Upper lobe of left lung (tissue), 4 donors: Measurements from ENCODE around the gene ACBD6.

Experiments used
- EP300 ChIP-seq, 4 donors: sonication (generic); formaldehyde crosslinking; IDR thresholded peaks; one replicate each; pipeline ENCODE4 v1.5.1; 2017; ENCODE audit warnings: antibody characterized with exemption in 4 of 4, control low read depth in 2 of 4
- POLR2AphosphoS5 ChIP-seq, 2 donors: sonication (generic); formaldehyde crosslinking; IDR thresholded peaks; one replicate each; pipeline ENCODE4 v1.5.1; 2017; ENCODE audit warnings: antibody characterized with exemption in 2 of 2

DNA sequence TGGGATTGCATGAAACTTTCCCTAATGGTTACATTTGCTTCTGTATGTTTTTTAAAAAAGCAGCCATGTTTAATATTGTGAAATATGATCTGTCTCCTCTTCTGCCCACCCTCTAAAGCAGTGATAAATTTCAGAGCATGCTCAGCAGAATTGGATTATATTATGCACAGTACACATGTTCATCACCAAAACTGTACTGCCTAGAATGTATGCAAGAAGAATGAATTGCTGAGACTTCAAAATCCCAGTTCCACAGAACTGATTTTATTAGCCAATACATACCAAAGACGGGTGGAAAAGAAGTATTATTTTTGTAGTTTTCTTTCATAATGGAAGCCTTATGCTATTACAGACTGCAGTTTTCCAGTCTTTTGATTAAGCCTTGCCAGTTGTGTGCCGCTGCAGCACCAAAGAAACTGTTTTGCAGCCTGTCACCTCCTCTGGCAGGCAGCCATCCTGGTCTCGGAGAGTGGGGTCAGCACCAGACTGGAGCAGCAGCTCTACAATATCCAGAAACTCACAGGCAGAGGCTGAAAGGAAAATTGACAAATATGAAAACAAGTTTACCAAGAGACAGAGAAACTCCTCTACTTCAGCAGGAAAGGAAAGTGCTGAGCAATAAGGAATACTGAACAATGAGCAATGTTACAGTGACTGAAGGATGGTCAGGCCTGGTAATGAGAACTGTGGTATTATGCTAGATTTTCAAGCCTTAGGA lies 214.2 kb downstream of the ACBD6 start:
- no peak for TF ChIP-seq POLR2AphosphoS5 (IDR thresholded peaks at IDR 0.05)
- no peak for TF ChIP-seq EP300 (IDR thresholded peaks at IDR 0.05)
